NCI-H1105 treated with DMSO at 0.1 percent for 48 hours (cell line): ENCODE results near the gene C12orf57.

Experiments
- DNase-seq: peaks from one replicate; lab custom pipeline; 2025; lab: John Stamatoyannopoulos, UW

C12orf57 gene

GRCh38 chr12:6964605-6965025 lies 20.8 kb downstream of the C12orf57 start:
- peak; percentile 36 for DNase-seq

DNA sequence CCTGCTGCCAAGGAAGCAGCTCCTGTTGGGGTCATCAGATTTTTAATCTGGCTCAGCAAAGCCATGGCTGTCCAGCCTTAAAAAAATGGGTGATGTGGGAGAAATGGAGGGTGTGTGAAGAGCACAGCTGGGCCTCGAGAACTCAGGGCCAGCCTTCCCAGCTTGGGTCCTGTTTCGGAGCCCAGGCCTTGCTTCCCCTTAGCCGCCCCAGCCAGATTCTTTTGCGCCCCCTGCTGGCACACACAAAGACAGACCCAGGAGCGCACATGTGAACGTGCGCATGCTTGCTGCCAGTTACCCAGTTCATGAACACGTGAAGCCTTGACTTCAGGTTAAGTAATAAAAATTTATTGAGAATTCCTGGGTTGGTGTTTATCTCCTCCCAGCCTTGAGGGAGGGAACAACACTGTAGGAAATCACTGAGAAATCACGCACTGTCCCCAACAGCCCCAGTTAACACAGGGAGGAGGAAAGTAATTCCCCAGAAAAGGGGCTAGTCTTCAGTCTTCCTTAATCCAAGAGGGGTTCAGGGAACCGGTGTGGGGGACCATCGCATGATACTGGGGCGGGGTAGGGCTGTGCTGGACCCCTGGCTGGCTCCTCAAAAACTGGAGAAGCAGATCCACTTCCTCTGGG lies 21.3 kb downstream of the C12orf57 start:
- peak; percentile 87 for DNase-seq

- DNase-seq, result no peak
Measured at GRCh38 chr12:6965714-6966113, 21.9 kb downstream of the C12orf57 start.

GRCh38 chr12:6966351-6966750 lies 22.5 kb downstream of the C12orf57 start:
- DNase-seq, result no peak

GRCh38 chr12:6967651-6968100 lies 23.9 kb downstream of the C12orf57 start:
- DNase-seq, result no peak

DNA sequence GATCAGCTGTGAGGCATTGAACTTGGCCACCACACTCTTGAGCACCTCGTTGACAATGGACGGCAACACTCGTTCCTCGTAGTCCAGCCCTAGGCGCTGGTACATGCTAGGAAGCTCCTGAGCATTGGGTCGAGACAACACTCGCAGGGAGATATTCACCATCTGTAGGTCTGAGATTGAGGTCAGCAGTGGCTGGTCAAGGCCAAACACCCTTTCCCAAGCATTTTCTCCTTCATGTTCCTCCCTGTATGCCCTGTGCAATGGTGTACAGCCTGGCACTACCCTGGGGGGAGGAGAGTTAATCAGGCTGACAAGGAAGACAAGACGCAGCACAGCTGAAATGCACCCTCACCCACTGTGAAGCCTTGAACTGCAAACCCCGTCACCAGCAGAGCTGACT lies 24.6 kb downstream of the C12orf57 start:
- no peak for DNase-seq

DNA sequence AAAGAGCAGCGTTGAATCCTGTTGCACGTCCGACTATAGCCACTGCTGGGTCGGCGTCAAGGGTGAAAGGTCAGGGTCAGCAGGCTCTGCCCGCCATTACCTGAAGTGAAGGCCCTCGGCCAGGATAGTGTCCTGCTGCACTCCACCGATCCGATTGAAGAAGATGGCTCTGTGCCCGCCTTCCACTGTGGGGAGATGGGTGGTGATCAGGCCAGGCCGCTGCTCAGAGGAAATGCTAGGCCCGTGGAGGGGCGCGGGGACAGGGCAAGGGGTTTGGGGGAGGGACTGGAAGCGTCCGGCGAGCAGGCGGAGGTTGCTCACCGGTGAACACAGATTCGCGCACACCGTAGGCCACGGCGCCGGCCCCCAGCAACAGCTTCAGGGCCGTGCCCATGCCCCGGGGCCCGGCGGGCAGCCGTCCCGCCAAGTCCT lies 26.3 kb downstream of the C12orf57 start:
- DNase-seq, result no peak

- no peak for DNase-seq
Measured at GRCh38 chr12:6974180-6974579, 30.4 kb downstream of the C12orf57 start.

GRCh38 chr12:6975297-6976032 lies 31.6 kb downstream of the C12orf57 start:
- no peak for DNase-seq

- DNase-seq, result no peak
Measured at GRCh38 chr12:6977653-6978052, 33.8 kb downstream of the C12orf57 start.

- no peak for DNase-seq
Measured at GRCh38 chr12:6978188-6978587, 34.4 kb downstream of the C12orf57 start.

- no peak for DNase-seq
Measured at GRCh38 chr12:6978611-6979011, 34.8 kb downstream of the C12orf57 start.

DNA sequence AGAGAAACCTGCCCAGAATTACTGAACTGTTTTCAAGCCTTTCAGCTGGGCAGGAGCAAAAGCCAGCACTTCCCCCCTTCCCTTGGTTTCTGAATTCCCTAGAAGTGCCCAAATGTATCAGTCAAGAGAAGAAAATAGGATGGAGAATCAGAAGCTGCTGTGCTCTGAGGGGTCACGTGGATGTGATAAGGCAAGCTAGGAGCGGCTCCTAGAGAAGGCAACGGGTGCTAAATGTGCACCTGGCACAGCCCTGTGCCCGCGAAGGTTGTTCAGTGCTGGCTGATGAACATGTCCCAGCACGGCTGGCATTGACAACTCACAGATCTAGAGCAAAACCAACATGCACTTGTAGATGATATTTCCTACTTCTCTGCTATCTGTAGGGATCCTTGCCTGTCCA lies 35.2 kb downstream of the C12orf57 start:
- DNase-seq, result no peak

DNA sequence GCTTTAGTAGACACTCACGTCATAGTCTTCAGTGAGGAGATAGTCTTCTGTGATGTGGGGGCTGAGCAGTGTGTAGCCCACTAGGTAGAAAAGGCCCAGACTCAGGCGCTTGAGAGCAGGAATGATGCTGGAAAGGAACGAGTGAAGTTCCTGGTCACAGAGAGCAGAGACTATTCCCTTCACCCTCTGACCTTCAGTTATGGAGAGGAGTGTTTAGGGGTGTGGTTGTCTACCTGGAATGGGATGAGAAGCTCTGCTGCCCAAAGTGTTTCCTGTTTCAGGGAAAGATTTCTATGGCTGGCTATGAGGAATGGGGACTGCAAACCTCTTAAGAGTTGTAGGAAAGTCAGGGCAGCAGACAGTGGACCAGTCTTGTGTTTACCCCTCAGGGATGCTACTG lies 35.6 kb downstream of the C12orf57 start:
- DNase-seq, result no peak

- DNase-seq, result no peak
Measured at GRCh38 chr12:6980075-6980474, 36.3 kb downstream of the C12orf57 start.

GRCh38 chr12:6980740-6981139 lies 36.9 kb downstream of the C12orf57 start:
- no peak for DNase-seq

DNA sequence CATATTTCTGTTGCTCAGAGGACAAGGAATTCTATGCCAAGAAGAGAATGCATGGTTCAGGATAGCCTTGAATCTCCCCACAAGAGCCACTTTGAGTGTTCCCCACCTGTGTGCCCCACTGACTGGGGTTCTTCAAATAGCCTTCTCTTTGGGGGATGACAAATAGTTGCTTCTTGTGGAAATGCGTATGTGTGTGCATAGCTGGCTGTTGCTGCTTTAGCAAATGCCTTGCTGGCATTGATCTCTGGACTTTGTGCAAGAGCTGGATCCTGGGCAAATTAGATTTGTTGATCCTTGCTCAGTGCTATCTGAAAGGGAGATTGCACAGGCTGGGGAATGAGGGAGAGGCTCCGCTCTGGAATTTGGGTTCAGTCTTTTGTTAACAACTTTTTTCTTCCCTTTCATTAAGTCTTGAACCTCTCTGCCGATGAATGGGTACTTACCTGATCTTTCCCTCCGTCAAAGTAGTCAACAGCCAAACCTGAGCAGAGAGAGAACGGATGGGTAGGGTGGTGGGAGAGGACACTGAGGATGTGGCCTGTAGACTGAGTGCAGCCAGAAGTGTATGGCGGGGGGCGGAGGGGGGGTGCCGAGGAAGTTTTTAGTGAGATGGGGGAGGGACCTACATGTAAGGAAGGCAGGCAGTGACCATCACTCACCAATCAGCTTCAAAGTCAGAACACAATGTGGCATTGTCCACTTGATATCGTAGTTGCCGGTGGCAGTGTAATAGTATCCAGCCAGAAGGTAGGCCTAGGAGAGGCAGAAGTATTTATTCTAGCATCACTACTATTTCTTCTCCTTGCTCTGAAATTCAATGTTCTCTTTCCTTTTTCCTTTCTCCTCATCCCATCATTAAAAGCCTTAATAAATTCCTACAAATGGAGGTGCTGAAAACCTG lies 37.6 kb downstream of the C12orf57 start:
- no peak for DNase-seq

DNA sequence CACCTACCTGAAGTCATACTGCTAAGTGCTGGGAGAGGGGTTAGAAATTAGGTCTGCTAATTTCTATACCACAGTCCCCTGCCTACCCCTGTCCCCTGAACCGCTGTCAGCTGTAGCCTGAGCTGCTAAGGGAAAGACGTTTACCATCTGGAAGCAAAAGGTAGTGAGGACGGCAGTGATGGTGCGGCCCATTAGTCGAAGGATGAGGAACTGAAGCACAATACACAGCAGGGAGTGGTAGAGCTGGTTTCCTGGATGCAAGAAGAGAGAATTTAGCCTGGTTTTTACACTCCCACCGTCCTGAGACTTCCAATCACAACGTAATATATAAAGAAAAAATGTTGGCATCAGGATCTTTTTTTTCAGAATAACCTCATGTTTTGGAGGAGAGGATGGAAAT lies 38.7 kb downstream of the C12orf57 start:
- no peak for DNase-seq

- no peak for DNase-seq
Measured at GRCh38 chr12:6987956-6988553, 44.2 kb downstream of the C12orf57 start.
